ENCODE data around the gene IQCH. TPM values are rescaled to one million over a fixed set of nuclear protein-coding genes. Genes with fewer than 3 reads are reported as not detected.

Gene IQCH
- total RNA-seq, 1 experiment from 2014 or later: 1.1 TPM

DNA sequence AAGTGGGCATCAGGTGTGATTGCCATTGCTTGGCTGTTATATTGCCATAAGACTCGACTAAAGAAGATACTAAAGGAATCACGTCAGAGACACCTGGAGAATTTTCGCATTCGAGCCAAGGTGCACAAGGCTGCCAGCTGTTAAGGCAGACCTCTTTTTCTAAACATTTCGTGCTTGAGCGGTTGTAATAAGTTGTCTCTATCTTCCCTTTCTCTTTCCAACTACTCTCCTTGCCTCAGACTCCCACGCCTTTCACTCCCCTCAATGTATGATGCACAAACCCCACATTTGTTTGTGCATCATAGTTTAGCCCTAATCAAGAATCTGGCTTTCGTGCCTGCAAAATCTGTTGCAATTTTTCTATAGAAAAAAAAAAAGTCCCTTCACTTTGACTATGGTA, 118.0 kb downstream of the IQCH start:
- Histone ChIP-seq H3K27ac (ENCODE audit: insufficient read length, low read depth, low read length) (no peak overlapping the region), H3K79me1 (ENCODE audit: insufficient read depth, low read depth, low read length, poor library complexity, severe bottlenecking) (no peaks in the 10 kb centered on the region), H2AK5ac (ENCODE audit: insufficient read length, low read length) (no peak overlapping the region), H3K4ac (ENCODE audit: low read depth, low read length) (no peak overlapping the region), H3K27me3 (ENCODE audit: insufficient read depth, low read length) (no peaks in the 10 kb centered on the region), H2BK12ac (ENCODE audit: insufficient read length, low read depth, low read length) (no peak overlapping the region), H3K4me2 (ENCODE audit: insufficient read depth, insufficient read length, low read length) (no peak overlapping the region), H3T11ph (ENCODE audit: low read length) (no peak overlapping the region), H4K20me1 (ENCODE audit: control insufficient read depth, insufficient read depth, insufficient read length) (no peaks in the 10 kb centered on the region), H4K8ac (replicated peaks; ENCODE audit: insufficient read length, low read depth, low read length) (no peak overlapping the region), H4K5ac (ENCODE audit: insufficient read length, low read depth, low read length) (no peak overlapping the region), H2AFZ (ENCODE audit: low read length) (no peak overlapping the region), H3K23ac (ENCODE audit: insufficient read length, low read depth, low read length) (no peak overlapping the region), H4K91ac (ENCODE audit: insufficient read length, low read depth, low read length) (no peak overlapping the region), H2BK120ac (ENCODE audit: low read depth, low read length, poor library complexity, severe bottlenecking) (no peak overlapping the region), H2BK20ac (ENCODE audit: low read depth, low read length, poor library complexity, severe bottlenecking) (no peak overlapping the region), H2BK5ac (ENCODE audit: insufficient read length, low read length) (no peak overlapping the region), H3K4me1 (ENCODE audit: insufficient read depth, low read length) (peaks cover 3% of the 10 kb centered on the region; the same call in 1 of the 2 replicates), H3K18ac (ENCODE audit: insufficient read length, low read depth, low read length) (no peak overlapping the region), H3K14ac (ENCODE audit: insufficient read depth, low read length) (no peak overlapping the region), H3K56ac (ENCODE audit: insufficient read length, low read depth, low read length) (no peak overlapping the region), H3K23me2 (ENCODE audit: insufficient read length, low read depth, low read length, poor library complexity, severe bottlenecking) (no peaks in the 10 kb centered on the region), H3K9ac (ENCODE audit: extremely low read depth, insufficient read length, low read length) (no peak overlapping the region), H3K9me3 (ENCODE audit: control insufficient read depth, low read depth, low read length) (no peaks in the 10 kb centered on the region), H2BK15ac (ENCODE audit: low read depth, low read length) (no peak overlapping the region), H3K79me2 (ENCODE audit: insufficient read depth, low read length) (no peaks in the 10 kb centered on the region)
- Mint-ChIP-seq H3K4me1 (peaks cover 6 to 8% of the 10 kb centered on the region in 2 experiments), H3K9me3 (no peaks in the 10 kb centered on the region), H3K27ac (no peak overlapping the region), H3K27me3 (ENCODE audit: low read depth) (no peaks in the 10 kb centered on the region; the same call in 1 of the 2 replicates), H3K4me3 (no peak overlapping the region), H3K36me3 (ENCODE audit: insufficient read depth in 1 of 3, low read depth in 3 of 3) (no peaks in the 10 kb centered on the region)
- TF ChIP-seq, protein P1, sequence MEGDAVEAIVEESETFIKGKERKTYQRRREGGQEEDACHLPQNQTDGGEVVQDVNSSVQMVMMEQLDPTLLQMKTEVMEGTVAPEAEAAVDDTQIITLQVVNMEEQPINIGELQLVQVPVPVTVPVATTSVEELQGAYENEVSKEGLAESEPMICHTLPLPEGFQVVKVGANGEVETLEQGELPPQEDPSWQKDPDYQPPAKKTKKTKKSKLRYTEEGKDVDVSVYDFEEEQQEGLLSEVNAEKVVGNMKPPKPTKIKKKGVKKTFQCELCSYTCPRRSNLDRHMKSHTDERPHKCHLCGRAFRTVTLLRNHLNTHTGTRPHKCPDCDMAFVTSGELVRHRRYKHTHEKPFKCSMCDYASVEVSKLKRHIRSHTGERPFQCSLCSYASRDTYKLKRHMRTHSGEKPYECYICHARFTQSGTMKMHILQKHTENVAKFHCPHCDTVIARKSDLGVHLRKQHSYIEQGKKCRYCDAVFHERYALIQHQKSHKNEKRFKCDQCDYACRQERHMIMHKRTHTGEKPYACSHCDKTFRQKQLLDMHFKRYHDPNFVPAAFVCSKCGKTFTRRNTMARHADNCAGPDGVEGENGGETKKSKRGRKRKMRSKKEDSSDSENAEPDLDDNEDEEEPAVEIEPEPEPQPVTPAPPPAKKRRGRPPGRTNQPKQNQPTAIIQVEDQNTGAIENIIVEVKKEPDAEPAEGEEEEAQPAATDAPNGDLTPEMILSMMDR (conservative IDR thresholded peaks at IDR 0.05): no peak
- WGBS (ENCODE audit: extremely low coverage, insufficient read length, low lambda C conversion rate): no CpG with 5 or more reads among the region's 8 CpGs
- no peak for DNase-seq

All from H9 (cell line).